Measurements from ENCODE around the gene RNASEH1. TPM values are rescaled to one million over a fixed set of nuclear protein-coding genes. Genes with fewer than 3 reads are reported as not detected.

RNASEH1 gene
- total and polyA plus RNA-seq, 7 donors = 11.5 to 45.6 (median 21.1) TPM

- 81 to 89% (median 81%) methylated on average over 15 to 16 of the region's 16 CpGs for WGBS, 3 donors
- H3K27me3 ChIP-seq (ENCODE audit: insufficient read depth in 3 of 3, low read length in 2 of 3) = peaks cover 0 to 26% (median 10%) of the 10 kb centered on the region in 3 donors
- H3K36me3 ChIP-seq (ENCODE audit: insufficient read depth in 1 of 2, low read depth in 1 of 2) = no peaks in the 10 kb centered on the region
- H3K27ac ChIP-seq = no peak overlapping the region
- H3K9me3 ChIP-seq = no peaks in the 10 kb centered on the region
- TF ChIP-seq, protein P1, sequence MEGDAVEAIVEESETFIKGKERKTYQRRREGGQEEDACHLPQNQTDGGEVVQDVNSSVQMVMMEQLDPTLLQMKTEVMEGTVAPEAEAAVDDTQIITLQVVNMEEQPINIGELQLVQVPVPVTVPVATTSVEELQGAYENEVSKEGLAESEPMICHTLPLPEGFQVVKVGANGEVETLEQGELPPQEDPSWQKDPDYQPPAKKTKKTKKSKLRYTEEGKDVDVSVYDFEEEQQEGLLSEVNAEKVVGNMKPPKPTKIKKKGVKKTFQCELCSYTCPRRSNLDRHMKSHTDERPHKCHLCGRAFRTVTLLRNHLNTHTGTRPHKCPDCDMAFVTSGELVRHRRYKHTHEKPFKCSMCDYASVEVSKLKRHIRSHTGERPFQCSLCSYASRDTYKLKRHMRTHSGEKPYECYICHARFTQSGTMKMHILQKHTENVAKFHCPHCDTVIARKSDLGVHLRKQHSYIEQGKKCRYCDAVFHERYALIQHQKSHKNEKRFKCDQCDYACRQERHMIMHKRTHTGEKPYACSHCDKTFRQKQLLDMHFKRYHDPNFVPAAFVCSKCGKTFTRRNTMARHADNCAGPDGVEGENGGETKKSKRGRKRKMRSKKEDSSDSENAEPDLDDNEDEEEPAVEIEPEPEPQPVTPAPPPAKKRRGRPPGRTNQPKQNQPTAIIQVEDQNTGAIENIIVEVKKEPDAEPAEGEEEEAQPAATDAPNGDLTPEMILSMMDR (IDR thresholded peaks at IDR 0.05) = no peak
- intact Hi-C loops (cut with DNase I) = no loop called here
- H3K4me3 ChIP-seq = no peak overlapping the region
- DNase-seq = no peak
- no peaks in the 10 kb centered on the region for H3K4me1 ChIP-seq
- ATAC-seq = no peak
Measured at GRCh38 chr2:3604207-3604877, 46.2 kb upstream of the RNASEH1 start.

DNA sequence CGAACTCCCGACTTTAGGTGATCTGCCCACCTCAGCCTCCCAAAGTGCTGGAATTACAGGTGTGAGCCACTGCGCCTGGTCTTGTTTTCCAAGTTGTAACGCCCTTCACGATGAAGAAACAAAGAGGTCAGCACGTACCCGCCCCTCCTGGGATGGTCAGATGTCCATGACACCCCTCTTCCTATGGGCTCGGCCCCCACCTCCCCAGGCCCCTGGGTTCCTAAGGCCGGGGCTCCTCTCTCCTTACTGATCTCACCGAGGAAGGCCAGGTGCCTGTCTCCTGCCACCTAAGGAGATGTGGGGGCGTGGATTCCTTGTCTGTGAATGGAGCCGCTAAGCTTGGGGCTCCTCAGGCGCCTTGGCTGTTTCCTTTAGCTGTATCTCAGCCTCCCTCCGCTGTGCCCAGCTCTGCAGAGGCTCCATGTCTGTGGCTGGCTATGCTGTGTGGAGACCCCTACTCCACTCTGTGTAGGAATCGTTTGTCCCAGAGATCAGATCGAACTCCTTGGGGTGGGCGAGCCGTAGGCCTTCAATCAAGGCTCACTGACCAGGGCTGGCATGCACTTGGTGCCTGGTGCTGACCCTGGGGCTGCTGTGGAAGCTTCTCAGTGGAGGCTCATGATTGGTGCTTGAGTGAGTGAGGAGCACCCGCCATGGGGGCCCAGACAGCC, 45.5 kb upstream of the RNASEH1 start:
- Histone ChIP-seq H3K27ac (no peak overlapping the region), H3K4me1 (no peaks in the 10 kb centered on the region), H3K4me3 (no peak overlapping the region), H3K27me3 (ENCODE audit: insufficient read depth in 3 of 3, low read length in 2 of 3) (peaks cover 0 to 26% (median 10%) of the 10 kb centered on the region in 3 donors), H3K9me3 (no peaks in the 10 kb centered on the region), H3K36me3 (ENCODE audit: insufficient read depth in 1 of 2, low read depth in 1 of 2) (no peaks in the 10 kb centered on the region)
- no peak for DNase-seq
- 88 to 91% (median 88%) methylated on average over 19 of the region's 19 CpGs for WGBS, 3 donors
- TF ChIP-seq, protein P1 (IDR thresholded peaks at IDR 0.05) = no peak
- intact Hi-C loops (cut with DNase I) = no loop called here
- no peak for ATAC-seq

- H3K27me3 ChIP-seq (ENCODE audit: insufficient read depth in 3 of 3, low read length in 2 of 3) = peaks cover 0 to 26% (median 10%) of the 10 kb centered on the region in 3 donors
- H3K9me3 ChIP-seq = no peaks in the 10 kb centered on the region
- H3K4me1 ChIP-seq = no peaks in the 10 kb centered on the region
- H3K36me3 ChIP-seq (ENCODE audit: insufficient read depth in 1 of 2, low read depth in 1 of 2) = no peaks in the 10 kb centered on the region
- H3K4me3 ChIP-seq = no peak overlapping the region
- 71 to 83% (median 73%) methylated on average over 25 of the region's 25 CpGs for WGBS, 3 donors
- ATAC-seq (no peak), DNase-seq (no peak)
- intact Hi-C loops (cut with DNase I) = no loop called here
- no peak overlapping the region for H3K27ac ChIP-seq
- TF ChIP-seq, protein P1 (IDR thresholded peaks at IDR 0.05) = no peak
Measured at GRCh38 chr2:3602553-3603339, 44.6 kb upstream of the RNASEH1 start.

GRCh38 chr2:3601561-3602271, 43.6 kb upstream of the RNASEH1 start:
- H3K4me1 ChIP-seq = no peaks in the 10 kb centered on the region
- H3K36me3 ChIP-seq (ENCODE audit: insufficient read depth in 1 of 2, low read depth in 1 of 2) = no peaks in the 10 kb centered on the region
- H3K27ac ChIP-seq = no peak overlapping the region
- ATAC-seq = no peak
- H3K4me3 ChIP-seq = no peak overlapping the region
- no peak for DNase-seq
- WGBS, 3 donors = 60 to 71% (median 63%) methylated on average over 22 of the region's 22 CpGs
- H3K9me3 ChIP-seq = no peaks in the 10 kb centered on the region
- TF ChIP-seq, protein P1 (IDR thresholded peaks at IDR 0.05) = no peak
- H3K27me3 ChIP-seq (ENCODE audit: insufficient read depth in 3 of 3, low read length in 2 of 3) = peaks cover 0 to 25% (median 10%) of the 10 kb centered on the region in 3 donors
- intact Hi-C loops (cut with DNase I) = no loop called here

Measured in psoas muscle (tissue), 8 donors.